SK-N-SH (cell line): ENCODE data around the gene PYGO1. TPM values are rescaled to one million over a fixed set of nuclear protein-coding genes. Genes with fewer than 3 reads are reported as not detected.
"Not testable (repeated sequence)": the region's sequence is repeated elsewhere in the genome, so short reads cannot be mapped to it uniquely, and the experiment has no call there.

ENCODE experiments used
- CTCF ChIA-PET: fragments of 300-600, 350-600 bp; formaldehyde crosslinking; extraction: SDS; loops from one replicate; lab custom pipeline; 2021; lab: Yijun Ruan, JAX
- POLR2A ChIA-PET: fragments of 350-600 bp; sonication (Branson Sonifier 250); formaldehyde crosslinking; extraction: SDS; loops from one replicate; lab custom pipeline; 2020; ENCODE audit warnings: antibody characterized with exemption, inconsistent platforms; lab: Yijun Ruan, JAX
- DNase-seq: peaks from one replicate; pipeline ENCODE4 v3.0.0; 2012
- H2AFZ ChIP-seq: fragments of 200-600 bp; sonication (generic); 2 replicates; pipeline ENCODE4 v1.8.1; 2016; ENCODE audit warnings: antibody characterized with exemption, mild to moderate bottlenecking, low read depth
- H3F3A ChIP-seq: fragments of 200-600 bp; sonication (generic); replicated peaks from 2 replicates; pipeline ENCODE3; 2016; ENCODE audit warnings: antibody characterized with exemption, mild to moderate bottlenecking; ENCODE audit not compliant: insufficient read depth
- H3K27ac ChIP-seq, 2 experiments: fragments of 200-500 bp in 1 of 2; fragments of 200-600 bp in 1 of 2; sonication (Bioruptor generic) in 1 of 2; sonication (generic), shearing (Covaris generic) in 1 of 2; 2 replicates each; pipeline versions ENCODE4 v1.5.1 to v1.6.1; 2014 to 2016; ENCODE audit warnings: low read depth in 2 of 2, inconsistent platforms in 1 of 2, low read length in 1 of 2, mild to moderate bottlenecking in 1 of 2, mixed read lengths in 1 of 2
- H3K27me3 ChIP-seq: fragments of 200-600 bp; sonication (generic), shearing (Covaris generic); 2 replicates; pipeline ENCODE4 v1.6.1; 2016; ENCODE audit warnings: mixed run types; ENCODE audit not compliant: insufficient read depth
- H3K36me3 ChIP-seq, 2 experiments: fragments of 200-500 bp in 1 of 2; fragments of 200-600 bp in 1 of 2; sonication (Bioruptor generic) in 1 of 2; sonication (generic) in 1 of 2; replicated peaks in 1 of 2; 2 replicates each; pipeline versions ENCODE3 to v1.5.1; 2014 to 2016; ENCODE audit warnings: low read length in 1 of 2, mild to moderate bottlenecking in 1 of 2; ENCODE audit not compliant: insufficient read depth in 2 of 2, control insufficient read depth in 1 of 2
- H3K4me1 ChIP-seq, 2 experiments: fragments of 200-500 bp in 1 of 2; fragments of 200-600 bp in 1 of 2; sonication (Bioruptor generic) in 1 of 2; sonication (generic), shearing (Covaris generic) in 1 of 2; 2 replicates each; pipeline versions ENCODE4 v1.5.1 to v1.6.1; 2014 to 2016; ENCODE audit warnings: low read depth in 1 of 2, low read length in 1 of 2, mixed run types in 1 of 2; ENCODE audit not compliant: insufficient read depth in 2 of 2, control insufficient read depth in 1 of 2
- H3K4me2 ChIP-seq: fragments of 200-600 bp; sonication (generic), shearing (Covaris generic); 2 replicates; pipeline ENCODE4 v1.6.1; 2017; ENCODE audit warnings: mixed run types
- H3K4me3 ChIP-seq, 2 experiments: fragments of 200-500 bp in 1 of 2; fragments of 200-600 bp in 1 of 2; sonication (Bioruptor generic) in 1 of 2; sonication (generic), shearing (Covaris generic) in 1 of 2; 2 replicates each; pipeline versions ENCODE4 v1.5.1 to v1.8.1; 2014 to 2016; ENCODE audit warnings: low read depth in 2 of 2, inconsistent platforms in 1 of 2, low read length in 1 of 2, mild to moderate bottlenecking in 1 of 2, mixed read lengths in 1 of 2, moderate library complexity in 1 of 2
- H3K79me2 ChIP-seq: fragments of 200-600 bp; sonication (generic); 2 replicates; pipeline ENCODE4 v1.8.1; 2017; ENCODE audit warnings: mild to moderate bottlenecking; ENCODE audit not compliant: insufficient read depth
- H3K9ac ChIP-seq: fragments of 200-600 bp; sonication (generic); 2 replicates; pipeline ENCODE4 v1.6.1; 2017; ENCODE audit warnings: mixed run types
- H3K9me2 ChIP-seq: fragments of 200-600 bp; sonication (generic); 2 replicates; pipeline ENCODE4 v1.6.1; 2017; ENCODE audit warnings: mixed run types
- H3K9me3 ChIP-seq: fragments of 200-600 bp; sonication (generic); 2 replicates; pipeline ENCODE4 v1.6.1; 2017; ENCODE audit warnings: mixed run types, mild to moderate bottlenecking, moderate library complexity
- H4K20me1 ChIP-seq: fragments of 200-600 bp; sonication (generic); 2 replicates; pipeline ENCODE4 v1.6.1; 2017; ENCODE audit warnings: mild to moderate bottlenecking, mixed run types; ENCODE audit not compliant: insufficient read depth
- FOSL2 ChIP-seq: IDR thresholded peaks from 2 replicates; pipeline ENCODE4 v1.4.0; 2012; ENCODE audit warnings: low read depth, mild to moderate bottlenecking, moderate library complexity, borderline replicate concordance
- JUND ChIP-seq: IDR thresholded peaks from 2 replicates; pipeline ENCODE4 v1.4.0; 2012
- PBX3 ChIP-seq: IDR thresholded peaks from 2 replicates; pipeline ENCODE4; 2012
- TCF12 ChIP-seq: IDR thresholded peaks from 2 replicates; pipeline ENCODE4 v1.4.0; 2012
- WGBS: methylation state at CpG from one replicate; pipeline ENCODE4 v1.1.6; 2017; ENCODE audit warnings: low lambda C conversion rate; 5-methylcytosine and 5-hydroxymethylcytosine counted together
- polyA plus RNA-seq, 3 experiments: library from polyadenylated mRNA; depleted of rRNA; stranded (reverse); fragments of >200 nt; gene quantifications; 2 replicates each; pipeline ENCODE4 v1.2.3, GENCODE V29; 2012

PYGO1 gene
- polyA plus RNA-seq, 1 of the 3 experiments (the other 2 are of a cell fraction) = 2.3 TPM

GRCh38 chr15:55488952-55489600 lies 99.1 kb downstream of the PYGO1 start:
- CTCF ChIA-PET, H2AFZ ChIP-seq, H3F3A ChIP-seq, H3K9me3 ChIP-seq, H3K4me1 ChIP-seq, POLR2A ChIA-PET, H3K27me3 ChIP-seq, H3K4me3 ChIP-seq, DNase-seq, H3K4me2 ChIP-seq, H3K9me2 ChIP-seq, H3K79me2 ChIP-seq, H4K20me1 ChIP-seq, H3K9ac ChIP-seq: not testable (repeated sequence)
- TF ChIP-seq JUND = peak; percentile 81
- peak; percentile 84; the same call in 1 of the 2 replicates for TF ChIP-seq FOSL2
- TF ChIP-seq PBX3 = peak; percentile 82
- TF ChIP-seq TCF12 = peak; percentile 64
- Histone ChIP-seq H3K36me3 (peaks cover 6 to 34% of the 10 kb centered on the region in 2 experiments), H3K27ac (0 out of 4 replicates have a peak overlapping the region, but pooled peaks of 1 of the 2 experiments have one; percentile 19)
- 71% methylated on average over 9 of the region's 9 CpGs for WGBS

Other genes with a start within 250 kb of the PYGO1 start
- gene CCPG1, start 180.0 kb downstream of the PYGO1 start, polyA plus RNA-seq (2012; rRNA removed) = 10.5 and 16.9 TPM in 2 replicates
- 2.5 and 2.9 TPM in 2 replicates for gene PIERCE2, start 179.8 kb downstream of the PYGO1 start, polyA plus RNA-seq (2012; rRNA removed)
- 5.2 and 6.3 TPM in 2 replicates for gene DNAAF4, start 80.1 kb downstream of the PYGO1 start, polyA plus RNA-seq (2012; rRNA removed)
- 3.0 and 3.6 TPM in 2 replicates for gene PRTG, start 154.8 kb upstream of the PYGO1 start, polyA plus RNA-seq (2012; rRNA removed)